Motor neuron (in vitro differentiated cells): ENCODE measurements around the gene RASL10A. TPM values are rescaled to one million over a fixed set of nuclear protein-coding genes. Genes with fewer than 3 reads are reported as not detected.

ENCODE experiments used
- ATAC-seq, 8 experiments: fragments of 200-7000 bp; cut with Tn5 transposase; replicated peaks in 6 of 8; 2 replicates each; pipeline ENCODE4 v1.8.0; 2021; ENCODE audit warnings: mild to moderate bottlenecking in 8 of 8, moderate library complexity in 8 of 8
- H3K27ac ChIP-seq, 2 donors: fragments of 250-450 bp; sonication (Bioruptor Pico); 2 replicates each; pipeline ENCODE4 v1.9.0; 2021; ENCODE audit warnings: antibody characterized with exemption in 2 of 2, mild to moderate bottlenecking in 2 of 2, moderate library complexity in 1 of 2
- H3K4me1 ChIP-seq, 2 donors: fragments of 250-450 bp; sonication (Bioruptor Pico); replicated peaks in 1 of 2; 2 replicates each; pipeline ENCODE4 v1.6.1; 2021; ENCODE audit warnings: antibody characterized with exemption in 2 of 2, mild to moderate bottlenecking in 2 of 2, moderate library complexity in 1 of 2
- H3K4me3 ChIP-seq, 5 donors: fragments of 250-450 bp; sonication (Bioruptor Pico); 2 replicates each; pipeline ENCODE4 v1.9.0; 2021; ENCODE audit warnings: antibody characterized with exemption in 5 of 5, mild to moderate bottlenecking in 5 of 5, moderate library complexity in 4 of 5
- WGBS, 10 experiments: fragments of 450-650 bp; shearing (Covaris generic); methylation state at CpG; one replicate each; pipeline ENCODE4 v1.0.0; 2022; 5-methylcytosine and 5-hydroxymethylcytosine counted together
- in situ Hi-C, 9 experiments: fragments of 400-800 bp; cut with MboI; loops; one replicate each; pipeline ENCODE4 v1.15.0; 2021; ENCODE audit warnings: low sequenced_read_pairs in 9 of 9, low pct_unique_long_range_greater_than_20kb in 2 of 9; ENCODE audit not compliant: unreplicated experiment in 9 of 9
- total RNA-seq, 8 experiments: library from RNA; unstranded; fragments of 300-600 nt; gene quantifications; 2 replicates each; pipeline versions ENCODE4 v1.2.3 to v1.2.4, GENCODE V29; 2022

RASL10A gene
- total RNA-seq, 8 experiments from 2014 or later, result 0.05 to 4.7 (median 0.34) TPM; not detected in 2

- no peak for ATAC-seq
- Histone ChIP-seq H3K27ac (no peak overlapping the region), H3K4me3 (no peak overlapping the region), H3K4me1 (no peaks in the 10 kb centered on the region)
- in situ Hi-C loops, result no loop called here
- WGBS, 10 experiments, result 80 to 100% (median 94%) methylated on average over 1 to 9 of the region's 12 CpGs; no CpG with 5 or more reads in 4 of the 10 experiments
These were observed 19.3 kb upstream of the RASL10A start for GRCh38 chr22:29334696-29335344.

- Histone ChIP-seq H3K4me3 (no peak overlapping the region), H3K27ac (no peak overlapping the region), H3K4me1 (no peaks in the 10 kb centered on the region)
- WGBS, 10 experiments, result 80 to 100% (median 100%) methylated on average over 1 to 2 of the region's 7 CpGs; no CpG with 5 or more reads in 7 of the 10 experiments
- ATAC-seq, result no peak
- in situ Hi-C loops, result no loop called here
These were observed 18.7 kb upstream of the RASL10A start for GRCh38 chr22:29334148-29334547.

DNA sequence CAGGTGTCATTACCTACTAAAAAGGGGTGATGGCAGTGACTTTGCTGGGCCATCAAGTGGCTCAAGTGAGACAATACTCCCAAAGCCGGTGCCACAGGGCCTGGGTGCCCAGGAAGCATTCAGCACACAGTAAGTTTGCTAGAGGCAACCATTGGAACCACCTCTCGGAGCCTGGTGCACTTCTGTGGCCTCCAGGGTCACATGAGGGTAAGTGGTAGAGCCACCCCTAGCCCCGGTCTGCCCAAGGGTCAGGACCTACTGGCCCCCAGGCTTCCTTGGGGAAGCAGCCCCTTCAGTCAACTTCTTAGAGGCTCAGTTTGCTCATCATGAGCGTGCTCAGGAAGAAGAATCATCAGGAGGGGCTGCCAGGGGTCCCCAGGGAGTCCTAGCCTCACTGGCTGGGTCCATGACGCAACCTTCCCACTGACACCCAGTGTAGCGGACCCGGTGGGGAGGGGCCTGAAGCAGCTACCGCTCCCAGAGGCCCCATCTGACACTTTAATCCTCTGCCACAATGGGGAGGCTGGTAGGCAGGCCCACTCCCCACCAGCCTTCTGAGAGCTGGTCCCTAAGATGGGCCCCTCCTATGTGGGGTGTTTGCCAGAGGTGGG, 17.5 kb upstream of the RASL10A start:
- no peaks in the 10 kb centered on the region for H3K4me1 ChIP-seq
- in situ Hi-C loops, result no loop called here
- 94 to 100% (median 100%) methylated on average over 1 to 6 of the region's 8 CpGs; no CpG with 5 or more reads in 7 of the 10 experiments for WGBS, 10 experiments
- no peak overlapping the region for H3K27ac ChIP-seq
- ATAC-seq, result no peak
- H3K4me3 ChIP-seq, result no peak overlapping the region

- Histone ChIP-seq H3K4me3 (no peak overlapping the region), H3K4me1 (no peaks in the 10 kb centered on the region), H3K27ac (no peak overlapping the region)
- peak in 1 of 8 experiments; percentile 3 for ATAC-seq
- 67% methylated on average over 2 of the region's 14 CpGs; no CpG with 5 or more reads in 9 of the 10 experiments for WGBS, 10 experiments
- in situ Hi-C loops, result no loop called here
These were observed 16.3 kb upstream of the RASL10A start for GRCh38 chr22:29331658-29332300.

GRCh38 chr22:29331213-29331612, 15.7 kb upstream of the RASL10A start:
- ATAC-seq, result no peak
- 81 to 100% (median 93%) methylated on average over 1 to 6 of the region's 8 CpGs; no CpG with 5 or more reads in 6 of the 10 experiments for WGBS, 10 experiments
- no peak overlapping the region for H3K27ac ChIP-seq
- in situ Hi-C loops, result no loop called here
- no peak overlapping the region for H3K4me3 ChIP-seq
- H3K4me1 ChIP-seq, result no peaks in the 10 kb centered on the region

GRCh38 chr22:29330753-29331152, 15.3 kb upstream of the RASL10A start:
- ATAC-seq, result peak in 1 of 8 experiments; percentile 53
- Histone ChIP-seq H3K4me3 (no peak overlapping the region), H3K27ac (no peak overlapping the region), H3K4me1 (no peaks in the 10 kb centered on the region)
- 40% methylated on average over 1 to 2 of the region's 9 CpGs; no CpG with 5 or more reads in 8 of the 10 experiments for WGBS, 10 experiments
- in situ Hi-C loops, result no loop called here

DNA sequence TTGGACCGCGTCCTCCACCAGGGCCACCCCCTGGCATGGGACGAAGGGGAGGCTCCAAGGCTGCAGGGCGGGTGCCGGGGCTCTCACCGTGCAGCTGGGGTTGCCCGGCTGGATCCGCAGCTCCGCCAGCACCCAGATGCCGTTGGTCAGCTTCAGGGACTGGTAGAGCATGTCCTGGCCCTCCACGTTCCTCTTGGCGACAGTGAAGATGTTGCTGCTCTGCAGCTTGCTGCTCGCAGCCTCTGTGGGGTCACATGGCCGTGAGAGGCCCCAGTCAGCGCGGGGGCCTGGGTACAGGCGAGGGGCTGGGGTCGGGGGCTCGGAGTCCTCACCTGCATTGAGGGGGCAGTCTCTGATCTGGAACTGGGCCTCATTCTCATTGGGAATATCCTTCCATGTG, 14.8 kb upstream of the RASL10A start:
- Histone ChIP-seq H3K27ac (no peak overlapping the region), H3K4me3 (no peak overlapping the region), H3K4me1 (no peaks in the 10 kb centered on the region)
- 90 to 100% (median 98%) methylated on average over 1 to 4 of the region's 19 CpGs; no CpG with 5 or more reads in 6 of the 10 experiments for whole genome bisulfite sequencing, 10 experiments
- in situ Hi-C loops, result no loop called here
- no peak for ATAC-seq

DNA sequence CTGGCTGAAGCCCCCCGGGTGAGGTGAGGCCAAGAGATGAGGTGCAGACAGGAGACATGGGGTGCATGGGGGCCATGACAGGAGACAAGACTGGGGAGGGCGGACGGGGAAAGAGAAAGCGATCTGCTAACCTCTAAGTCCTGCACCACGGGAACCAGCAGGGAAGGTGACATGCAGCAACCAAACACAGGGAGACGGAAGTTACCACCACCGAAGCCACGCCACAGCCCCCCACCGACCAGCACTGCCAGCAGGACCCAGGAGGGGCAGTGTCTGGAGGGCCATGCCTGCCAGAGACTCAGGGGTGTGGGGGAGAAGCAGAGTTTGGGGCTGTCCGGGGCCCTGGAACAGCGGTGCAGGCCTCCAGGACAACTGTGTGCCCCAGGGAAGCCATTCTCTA, 14.1 kb upstream of the RASL10A start:
- Histone ChIP-seq H3K4me3 (no peak overlapping the region), H3K27ac (no peak overlapping the region), H3K4me1 (no peaks in the 10 kb centered on the region)
- 80 to 100% (median 100%) methylated on average over 1 to 5 of the region's 11 CpGs; no CpG with 5 or more reads in 7 of the 10 experiments for WGBS, 10 experiments
- in situ Hi-C loops, result no loop called here
- no peak for ATAC-seq

DNA sequence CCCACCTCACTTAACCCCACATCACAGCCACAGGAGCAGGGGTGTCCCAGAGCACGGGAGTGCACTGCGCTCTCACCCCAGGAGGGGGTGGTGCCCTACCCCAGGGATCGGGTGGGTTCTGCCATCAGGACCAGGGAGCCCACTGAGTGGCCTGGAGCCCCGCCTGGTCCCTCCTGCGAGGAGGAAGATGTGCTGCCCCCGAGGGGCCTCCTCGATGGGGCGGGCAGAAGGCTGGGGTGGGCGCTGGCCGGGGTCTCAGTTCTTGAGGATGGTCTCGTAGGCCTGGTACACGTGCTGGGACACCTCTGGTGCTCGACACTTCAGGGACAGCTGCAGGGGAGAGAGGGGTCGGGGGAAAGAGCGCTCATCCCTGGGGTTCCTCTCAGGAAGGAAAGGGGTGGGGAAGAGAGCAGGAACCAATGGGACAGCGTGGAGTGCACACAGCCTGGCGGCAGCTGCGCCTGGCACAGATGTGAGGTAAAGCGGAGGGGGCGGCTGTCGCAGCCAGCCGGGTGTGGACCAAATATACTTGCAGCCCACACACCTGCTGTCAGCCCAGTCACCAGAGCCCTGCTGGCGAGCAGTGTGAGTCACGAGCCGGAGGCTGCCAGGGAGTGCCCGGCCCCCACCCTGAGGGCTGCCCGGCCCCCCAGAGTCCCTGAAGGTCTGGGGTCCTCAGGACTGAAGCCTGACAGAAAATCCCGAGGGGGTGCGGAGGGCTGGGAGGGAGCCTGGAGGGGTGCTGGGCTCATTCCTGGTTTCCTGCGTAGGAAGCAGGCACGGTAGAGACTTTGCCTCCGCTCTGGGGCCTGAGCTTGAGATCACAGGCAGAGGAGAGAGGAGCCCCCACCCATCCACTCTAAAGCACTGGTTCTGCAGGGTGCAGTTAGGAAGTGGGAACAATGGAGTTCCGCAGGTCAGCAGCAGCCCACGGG, 13.3 kb upstream of the RASL10A start:
- in situ Hi-C loops, result no loop called here

GRCh38 chr22:29328055-29328454, 12.6 kb upstream of the RASL10A start:
- ATAC-seq, result peak in 3 of 8 experiments; percentile 5 to 35 (median 18)
- WGBS, 10 experiments, result 100% methylated on average over 3 of the region's 5 CpGs; no CpG with 5 or more reads in 9 of the 10 experiments
- H3K27ac ChIP-seq, result no peak overlapping the region
- H3K4me1 ChIP-seq, result no peaks in the 10 kb centered on the region
- in situ Hi-C loops, result no loop called here
- no peak overlapping the region for H3K4me3 ChIP-seq

More for the DNA sequence above, 13.3 kb upstream of the RASL10A start:
- Histone ChIP-seq H3K4me3 (no peak overlapping the region), H3K27ac (no peak overlapping the region), H3K4me1 (no peaks in the 10 kb centered on the region)
- 60 to 100% (median 96%) methylated on average over 1 to 4 of the region's 34 CpGs; no CpG with 5 or more reads in 7 of the 10 experiments for WGBS, 10 experiments
- ATAC-seq, result peak in 4 of 8 experiments; percentile 8 to 14 (median 9)

GRCh38 chr22:29327089-29327764, 11.7 kb upstream of the RASL10A start:
- Histone ChIP-seq H3K4me3 (no peak overlapping the region), H3K4me1 (no peaks in the 10 kb centered on the region), H3K27ac (no peak overlapping the region)
- in situ Hi-C loops, result no loop called here
- 80 to 96% (median 82%) methylated on average over 1 to 5 of the region's 15 CpGs; no CpG with 5 or more reads in 4 of the 10 experiments for WGBS, 10 experiments
- peak in 5 of 8 experiments; percentile 9 to 20 (median 14) for ATAC-seq

GRCh38 chr22:29326481-29326880, 11.0 kb upstream of the RASL10A start:
- Histone ChIP-seq H3K4me3 (no peak overlapping the region), H3K4me1 (no peaks in the 10 kb centered on the region), H3K27ac (no peak overlapping the region)
- ATAC-seq, result peak in 3 of 8 experiments; percentile 2 to 8 (median 7)
- in situ Hi-C loops, result no loop called here
- 60 to 80% (median 80%) methylated on average over 1 to 3 of the region's 10 CpGs; no CpG with 5 or more reads in 7 of the 10 experiments for WGBS, 10 experiments
